HG03521 (cell line): ENCODE measurements around the gene FBXO42.

ENCODE experiments used
- ATAC-seq: cut with Tn5 transposase; IDR thresholded peaks from one replicate; pipeline ENCODE4 v1.9.1; 2021; ENCODE audit warnings: mild to moderate bottlenecking, moderate library complexity; ENCODE audit not compliant: unreplicated experiment

Gene FBXO42

DNA sequence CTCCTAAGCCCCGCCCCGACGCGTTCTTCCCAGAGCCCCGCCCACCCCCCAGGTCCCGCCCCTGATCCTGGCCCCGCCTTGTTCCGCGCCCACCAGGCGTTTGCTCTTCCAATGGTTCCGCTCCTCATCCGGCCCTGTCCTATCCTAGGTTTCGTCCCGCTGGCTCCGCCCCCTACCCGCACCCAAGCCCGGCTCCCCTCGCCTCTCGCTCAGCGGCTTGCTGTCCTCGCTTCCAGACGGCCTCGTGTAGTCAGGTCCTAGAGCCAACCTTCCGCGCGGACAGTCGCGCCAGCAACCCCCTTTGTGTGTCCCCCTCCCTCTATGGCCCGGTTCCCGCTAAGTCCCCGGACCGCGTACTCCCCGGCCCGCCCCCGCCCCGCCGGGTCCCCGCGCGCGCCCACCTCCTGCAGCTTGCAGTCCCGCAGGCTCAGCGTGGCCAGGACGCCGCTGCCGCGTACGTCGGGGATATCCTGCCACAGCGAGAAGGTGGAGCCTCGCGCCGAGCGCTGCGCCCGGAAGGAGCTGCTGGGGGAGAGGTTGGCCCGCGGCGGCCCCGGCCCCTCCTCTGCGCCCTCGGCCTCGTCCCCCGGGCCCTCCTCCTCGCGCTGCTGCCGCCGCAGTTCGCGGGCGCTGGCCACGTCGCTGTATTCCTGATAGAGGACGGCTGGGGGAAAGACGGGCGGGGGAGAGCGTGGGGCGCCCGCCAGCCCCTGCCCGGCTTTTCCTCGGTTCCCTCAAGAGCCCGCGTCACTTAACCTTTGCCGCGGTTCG is 145.5 kb downstream of the FBXO42 start:
- ATAC-seq, result peak; percentile 70

DNA sequence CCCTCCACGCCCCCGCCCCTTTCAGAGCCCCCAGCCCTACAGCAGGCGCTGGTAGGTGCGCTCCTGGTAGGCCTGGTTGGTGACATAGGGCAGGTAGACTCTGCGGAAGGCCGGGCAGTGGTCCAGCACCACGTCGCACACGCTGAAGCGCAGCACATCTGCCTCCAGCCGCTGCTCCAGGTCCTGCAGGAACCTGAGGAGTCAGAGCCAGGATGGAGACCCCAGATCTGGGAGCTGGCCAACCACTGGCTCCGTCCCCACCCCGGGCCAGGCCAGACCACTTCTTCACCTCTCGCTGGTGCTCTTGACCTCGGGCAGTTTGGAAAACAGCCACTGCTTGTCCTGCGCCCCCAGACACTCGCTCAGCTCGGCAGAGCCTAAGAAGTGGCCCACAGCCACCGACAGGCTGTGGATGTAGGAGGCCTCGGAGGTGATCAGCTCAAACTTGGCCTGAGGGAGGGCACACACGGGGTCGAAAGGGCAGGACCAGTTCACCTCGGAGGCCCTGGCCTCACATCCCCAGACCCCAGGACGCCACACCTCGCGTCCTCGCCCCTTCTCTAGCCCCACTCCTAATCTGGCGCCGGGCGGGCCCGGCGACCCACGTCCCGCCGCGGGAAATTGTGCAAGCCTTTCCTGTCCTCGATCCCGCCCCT is 146.3 kb downstream of the FBXO42 start:
- no peak for ATAC-seq

DNA sequence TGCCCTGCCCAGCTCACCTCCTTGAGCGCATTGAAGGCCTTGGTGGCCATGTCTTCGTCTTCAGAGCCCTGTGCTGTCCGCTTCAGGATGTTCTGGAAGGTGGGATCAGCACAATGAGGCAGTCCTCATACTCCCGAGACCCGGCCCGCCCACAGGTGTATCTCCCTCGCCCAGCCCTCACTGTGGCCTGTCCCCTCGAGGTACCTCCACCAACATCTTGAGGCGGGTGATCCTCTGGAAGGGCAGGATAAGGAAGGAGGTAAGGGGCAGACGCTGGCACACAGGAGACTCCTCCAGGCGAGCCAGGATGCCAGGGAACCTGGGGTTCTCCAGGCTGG is 147.0 kb downstream of the FBXO42 start:
- no peak for ATAC-seq

DNA sequence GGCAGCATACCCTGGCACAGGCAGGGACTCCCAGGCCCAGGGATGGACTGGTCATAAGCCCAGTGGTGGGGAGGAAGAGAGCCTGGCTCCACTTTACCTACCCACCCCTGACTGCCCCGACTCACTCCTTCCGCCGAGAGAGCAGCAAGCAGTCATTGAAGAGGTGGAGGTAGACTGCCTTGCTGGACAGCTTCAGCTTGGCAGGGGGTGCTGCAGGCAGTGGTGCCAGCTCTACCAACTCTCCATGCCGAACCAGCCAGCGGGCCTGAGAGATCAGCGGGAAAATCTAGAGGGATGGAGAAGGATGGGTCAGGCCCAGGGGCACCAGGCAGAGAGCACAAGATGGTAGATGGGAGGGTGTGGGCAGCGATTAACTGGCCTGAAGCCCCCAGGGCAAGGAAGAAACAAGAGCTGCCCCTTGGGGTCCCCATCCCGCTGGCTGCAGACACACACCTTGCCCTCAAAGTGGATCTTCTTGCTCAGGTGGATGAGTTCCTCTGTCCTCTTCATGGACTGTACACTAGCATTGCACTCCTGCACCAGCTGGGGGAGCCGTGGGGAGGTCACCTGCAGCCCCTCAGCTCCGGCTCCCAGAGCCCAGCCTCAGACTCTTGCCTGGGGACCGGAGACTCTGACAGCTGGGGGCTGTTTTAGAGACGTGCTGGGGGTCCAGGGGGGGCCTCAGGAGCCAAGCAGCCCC is 147.5 kb downstream of the FBXO42 start:
- ATAC-seq, result no peak

DNA sequence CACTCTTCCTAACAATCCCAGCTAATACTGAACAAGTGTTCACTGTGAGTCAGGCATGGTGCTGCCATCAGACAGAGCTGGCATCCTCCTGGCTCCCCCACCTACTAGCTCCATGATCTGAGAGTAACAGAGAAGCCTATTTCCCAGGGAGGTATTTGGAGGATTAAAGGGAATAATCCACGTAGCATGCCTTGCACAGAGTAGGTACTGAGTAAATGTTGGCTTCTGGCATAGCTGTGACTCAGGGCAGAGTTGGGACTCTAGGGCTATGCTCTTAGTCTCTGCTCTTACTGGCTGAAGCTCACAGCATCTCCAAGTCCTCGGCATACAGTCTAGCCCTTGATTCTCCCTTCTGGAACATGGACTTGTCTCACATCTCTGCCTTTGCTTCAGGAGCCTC is 148.1 kb downstream of the FBXO42 start:
- ATAC-seq, result no peak

DNA sequence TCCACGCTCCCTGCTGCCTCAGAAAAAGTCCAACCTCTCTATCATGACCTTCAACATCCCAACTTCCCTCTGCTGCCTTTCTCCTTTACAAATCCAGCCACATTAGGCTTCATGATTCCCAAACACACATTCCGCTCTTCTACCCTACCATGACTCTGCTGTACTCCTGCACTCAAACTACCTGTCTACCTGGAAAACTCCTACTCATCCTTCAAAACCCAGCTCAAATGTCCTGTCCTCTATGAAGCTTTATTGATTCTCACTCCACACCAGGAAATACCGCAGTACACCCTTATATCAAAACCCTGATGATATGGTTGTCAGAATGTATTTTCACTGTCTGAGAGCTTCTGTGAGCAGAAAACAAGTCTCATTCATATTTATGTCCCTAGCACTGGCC is 148.7 kb downstream of the FBXO42 start:
- no peak for ATAC-seq

DNA sequence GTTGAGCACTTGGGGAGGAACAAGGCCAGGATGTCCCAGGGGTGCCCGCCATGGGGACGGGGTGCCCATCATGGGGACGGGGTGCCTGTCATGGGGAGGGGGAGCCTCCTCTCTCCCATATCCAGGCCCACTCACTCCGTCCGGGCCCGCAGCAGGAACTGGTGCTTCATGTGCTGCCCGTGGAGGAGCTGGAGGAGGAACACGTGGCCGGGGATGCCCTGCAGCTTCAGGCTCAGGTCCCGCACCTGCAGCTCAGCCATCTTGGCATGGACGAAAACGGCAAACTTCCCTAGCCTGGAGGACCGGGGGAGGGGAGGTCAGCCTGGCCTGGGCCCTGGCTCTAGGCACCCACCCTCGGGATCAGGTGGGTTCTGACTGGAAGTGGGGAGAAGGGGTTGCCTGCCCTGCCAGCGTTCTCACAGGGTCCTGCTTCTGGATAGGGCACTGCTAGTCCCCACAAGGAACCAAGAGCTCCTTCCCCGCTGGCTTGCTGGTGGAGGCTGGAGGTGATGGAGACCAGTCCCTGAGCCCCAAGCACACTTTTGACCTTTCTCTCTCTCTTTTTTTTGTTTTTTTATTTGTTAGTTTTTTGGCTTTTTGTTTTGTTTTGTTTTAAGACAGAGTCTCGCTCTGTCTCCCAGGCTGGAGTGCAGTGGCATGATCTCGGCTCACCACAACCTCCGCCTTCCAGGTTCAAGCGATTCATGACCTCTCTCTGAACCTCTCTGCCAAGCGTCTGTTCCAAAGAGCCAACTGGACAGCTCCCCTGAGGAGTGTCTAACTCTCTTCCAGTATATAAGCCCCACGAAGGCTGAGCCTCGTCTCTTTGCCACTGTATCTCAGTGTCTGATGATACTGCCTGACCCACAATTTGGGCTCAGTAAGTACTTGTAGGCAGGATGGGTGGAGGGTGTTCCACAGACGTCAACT is 149.7 kb downstream of the FBXO42 start:
- ATAC-seq, result no peak

DNA sequence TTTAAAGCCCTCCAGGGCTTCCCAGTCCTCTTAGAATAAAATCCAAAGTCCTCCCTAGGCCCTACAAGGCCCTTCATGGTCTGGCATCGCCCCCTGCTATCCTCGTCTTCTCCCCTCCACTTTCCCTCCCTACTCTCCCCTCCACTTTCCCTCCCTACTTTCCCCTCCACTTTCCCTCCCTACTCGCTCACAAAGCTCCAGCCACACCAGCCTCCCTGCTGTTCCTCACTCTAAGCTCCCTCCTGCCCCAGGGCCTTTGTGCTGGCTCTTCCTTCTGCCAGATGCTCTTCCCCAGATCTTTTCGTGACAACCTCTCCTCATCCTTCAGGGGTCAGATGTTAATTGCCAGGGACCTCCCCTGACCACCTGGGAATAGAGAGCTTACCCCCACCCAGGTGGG is 152.6 kb downstream of the FBXO42 start:
- no peak for ATAC-seq

DNA sequence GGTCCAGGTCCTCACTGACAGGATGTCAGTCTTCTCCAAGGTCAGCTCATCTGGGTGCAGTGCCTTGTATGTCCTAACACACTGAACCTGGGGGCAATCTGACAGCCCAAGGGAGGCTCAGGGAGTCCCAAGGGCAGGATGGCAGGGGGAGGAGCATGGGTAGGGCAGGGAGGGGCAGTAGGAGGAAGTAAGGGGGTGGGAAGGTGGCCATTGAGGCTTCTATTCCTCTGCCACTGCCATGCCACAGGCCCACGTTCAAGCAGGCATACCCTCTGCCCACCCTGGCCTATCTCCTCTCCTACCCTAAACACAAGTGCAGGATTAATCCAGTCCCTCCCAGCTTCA is 153.2 kb downstream of the FBXO42 start:
- ATAC-seq, result no peak

DNA sequence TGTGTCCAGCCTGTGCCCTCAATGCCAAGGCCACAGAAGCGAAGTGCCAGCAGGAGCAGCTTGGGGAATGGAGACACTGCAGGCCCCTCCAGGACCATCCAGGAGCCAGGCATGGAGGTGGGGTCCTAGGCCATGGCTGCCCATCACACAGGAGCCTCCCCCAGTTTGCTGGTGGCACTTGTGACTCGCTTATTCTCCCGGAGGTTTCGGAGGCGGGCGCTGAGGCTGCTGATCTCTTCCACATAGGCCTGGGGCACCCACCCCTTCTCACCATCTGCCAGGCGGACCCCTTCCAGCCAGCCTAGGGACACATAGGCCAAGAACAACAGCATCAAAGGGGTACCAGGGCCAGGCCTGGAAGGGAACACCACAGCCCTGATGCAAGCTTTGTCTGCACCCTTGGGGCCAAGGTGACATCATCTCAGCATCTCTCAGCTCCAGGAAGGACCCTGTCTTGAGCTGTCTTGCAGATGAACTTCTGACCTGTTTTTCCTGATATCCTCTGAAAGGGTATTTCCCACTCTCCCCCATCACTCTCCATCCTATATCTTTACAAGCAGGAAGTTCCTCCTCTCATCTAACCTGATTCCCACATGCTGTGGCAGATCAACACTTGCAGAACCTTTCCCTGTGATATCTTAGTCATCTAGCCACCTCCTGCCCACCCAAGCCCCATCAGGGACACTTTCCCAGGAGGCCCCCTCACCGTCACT is 153.7 kb downstream of the FBXO42 start:
- ATAC-seq, result no peak

DNA sequence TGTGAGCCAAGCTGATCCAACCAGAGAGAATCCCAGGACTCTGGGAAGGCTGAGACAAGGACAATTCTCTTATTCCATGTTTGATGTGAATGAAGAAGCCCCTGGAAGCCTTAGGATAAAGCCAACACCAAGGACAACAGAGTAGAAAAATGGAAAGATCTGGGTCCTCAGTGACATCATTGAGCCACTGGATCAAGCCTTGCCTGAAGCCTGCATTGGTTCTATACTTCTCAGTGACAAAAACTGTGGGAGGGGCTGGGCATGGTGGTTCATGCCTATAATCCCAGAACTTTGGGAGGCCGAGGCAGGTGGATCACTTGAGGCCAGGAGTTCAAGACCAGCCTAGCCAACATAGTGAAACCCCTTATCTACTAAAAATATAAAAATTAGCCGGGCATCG is 155.4 kb downstream of the FBXO42 start:
- ATAC-seq, result no peak
